WTC11 (cell line): Measurements from ENCODE around the gene LILRA6.
"Not testable (repeated sequence)": the region's sequence is repeated elsewhere in the genome, so short reads cannot be mapped to it uniquely, and the experiment has no call there.

Experiments used
- AFF4 ChIP-seq: sonication (generic); formaldehyde crosslinking; IDR thresholded peaks from 2 replicates; pipeline ENCODE4 v1.8.1; 2023; ENCODE audit warnings: mild to moderate bottlenecking, missing genetic modification reagents, borderline replicate concordance
- TF ChIP-seq, protein P1 (sequence below): sonication (generic); formaldehyde crosslinking; IDR thresholded peaks from 2 replicates; pipeline ENCODE4 v1.8.1; 2023; ENCODE audit warnings: mild to moderate bottlenecking, missing genetic modification reagents, moderate library complexity
- TF ChIP-seq, protein P2 (sequence below): fragments of 200-600 bp; IDR thresholded peaks from 2 replicates; pipeline ENCODE4 v1.8.0; 2022; ENCODE audit warnings: antibody characterized with exemption

- TF ChIP-seq, protein P1, sequence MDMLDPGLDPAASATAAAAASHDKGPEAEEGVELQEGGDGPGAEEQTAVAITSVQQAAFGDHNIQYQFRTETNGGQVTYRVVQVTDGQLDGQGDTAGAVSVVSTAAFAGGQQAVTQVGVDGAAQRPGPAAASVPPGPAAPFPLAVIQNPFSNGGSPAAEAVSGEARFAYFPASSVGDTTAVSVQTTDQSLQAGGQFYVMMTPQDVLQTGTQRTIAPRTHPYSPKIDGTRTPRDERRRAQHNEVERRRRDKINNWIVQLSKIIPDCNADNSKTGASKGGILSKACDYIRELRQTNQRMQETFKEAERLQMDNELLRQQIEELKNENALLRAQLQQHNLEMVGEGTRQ, result not testable (repeated sequence)
- TF ChIP-seq, protein P2, sequence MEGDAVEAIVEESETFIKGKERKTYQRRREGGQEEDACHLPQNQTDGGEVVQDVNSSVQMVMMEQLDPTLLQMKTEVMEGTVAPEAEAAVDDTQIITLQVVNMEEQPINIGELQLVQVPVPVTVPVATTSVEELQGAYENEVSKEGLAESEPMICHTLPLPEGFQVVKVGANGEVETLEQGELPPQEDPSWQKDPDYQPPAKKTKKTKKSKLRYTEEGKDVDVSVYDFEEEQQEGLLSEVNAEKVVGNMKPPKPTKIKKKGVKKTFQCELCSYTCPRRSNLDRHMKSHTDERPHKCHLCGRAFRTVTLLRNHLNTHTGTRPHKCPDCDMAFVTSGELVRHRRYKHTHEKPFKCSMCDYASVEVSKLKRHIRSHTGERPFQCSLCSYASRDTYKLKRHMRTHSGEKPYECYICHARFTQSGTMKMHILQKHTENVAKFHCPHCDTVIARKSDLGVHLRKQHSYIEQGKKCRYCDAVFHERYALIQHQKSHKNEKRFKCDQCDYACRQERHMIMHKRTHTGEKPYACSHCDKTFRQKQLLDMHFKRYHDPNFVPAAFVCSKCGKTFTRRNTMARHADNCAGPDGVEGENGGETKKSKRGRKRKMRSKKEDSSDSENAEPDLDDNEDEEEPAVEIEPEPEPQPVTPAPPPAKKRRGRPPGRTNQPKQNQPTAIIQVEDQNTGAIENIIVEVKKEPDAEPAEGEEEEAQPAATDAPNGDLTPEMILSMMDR, result not testable (repeated sequence)
- not testable (repeated sequence) for TF ChIP-seq AFF4
Measured at GRCh38 chr19:54240372-54241336, 1.9 kb downstream of the LILRA6 start.
